ENCODE results near the gene IRF1.

Gene IRF1

GRCh38 chr5:132480546-132480892 lies 10.1 kb downstream of the IRF1 start:
- no peak for DNase-seq (ENCODE audit: insufficient read length, low spot score)

GRCh38 chr5:132480042-132480441 lies 10.5 kb downstream of the IRF1 start:
- no peak for TF ChIP-seq CTCF (IDR thresholded peaks at IDR 0.05; ENCODE audit: insufficient read depth, missing control alignments)
- no peak for FAIRE-seq
- DNase-seq (ENCODE audit: insufficient read length, low spot score), result no peak

More at GRCh38 chr5:132480546-132480892, 10.1 kb downstream of the IRF1 start:
- FAIRE-seq, result no peak
- TF ChIP-seq CTCF (IDR thresholded peaks at IDR 0.05; ENCODE audit: insufficient read depth, missing control alignments), result no peak

GRCh38 chr5:132479111-132479951 lies 11.2 kb downstream of the IRF1 start:
- DNase-seq (ENCODE audit: insufficient read length, low spot score) (no peak), FAIRE-seq (no peak)
- TF ChIP-seq CTCF (IDR thresholded peaks at IDR 0.05; ENCODE audit: insufficient read depth, missing control alignments), result no peak

DNA sequence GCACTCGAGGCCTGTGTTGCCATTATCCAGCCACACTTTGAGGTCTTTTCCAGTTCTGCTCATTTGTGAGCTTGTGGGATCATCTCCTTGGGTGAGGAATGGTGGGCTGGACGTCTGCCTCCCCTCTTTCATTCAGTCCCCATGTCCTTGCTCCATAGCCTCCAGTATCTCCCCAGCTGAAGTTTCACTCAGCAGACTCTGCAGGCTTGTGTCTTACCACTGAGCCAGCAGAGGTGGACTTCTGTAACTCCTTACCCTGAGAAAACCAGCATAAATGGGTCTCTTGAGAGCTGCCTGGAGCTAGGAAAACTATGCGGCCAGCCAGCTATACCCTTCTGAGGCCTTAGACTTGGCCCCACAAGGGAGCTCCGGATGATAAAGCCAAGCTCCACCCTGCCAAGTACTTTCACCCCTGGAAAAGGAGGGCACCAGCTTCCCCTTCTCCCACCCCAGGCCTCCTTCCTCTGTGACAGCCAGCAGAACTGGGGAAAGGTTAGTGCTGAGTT lies 12.2 kb downstream of the IRF1 start:
- TF ChIP-seq CTCF (IDR thresholded peaks at IDR 0.05; ENCODE audit: insufficient read depth, missing control alignments), result no peak
- no peak for FAIRE-seq
- DNase-seq (ENCODE audit: insufficient read length, low spot score), result no peak

DNA sequence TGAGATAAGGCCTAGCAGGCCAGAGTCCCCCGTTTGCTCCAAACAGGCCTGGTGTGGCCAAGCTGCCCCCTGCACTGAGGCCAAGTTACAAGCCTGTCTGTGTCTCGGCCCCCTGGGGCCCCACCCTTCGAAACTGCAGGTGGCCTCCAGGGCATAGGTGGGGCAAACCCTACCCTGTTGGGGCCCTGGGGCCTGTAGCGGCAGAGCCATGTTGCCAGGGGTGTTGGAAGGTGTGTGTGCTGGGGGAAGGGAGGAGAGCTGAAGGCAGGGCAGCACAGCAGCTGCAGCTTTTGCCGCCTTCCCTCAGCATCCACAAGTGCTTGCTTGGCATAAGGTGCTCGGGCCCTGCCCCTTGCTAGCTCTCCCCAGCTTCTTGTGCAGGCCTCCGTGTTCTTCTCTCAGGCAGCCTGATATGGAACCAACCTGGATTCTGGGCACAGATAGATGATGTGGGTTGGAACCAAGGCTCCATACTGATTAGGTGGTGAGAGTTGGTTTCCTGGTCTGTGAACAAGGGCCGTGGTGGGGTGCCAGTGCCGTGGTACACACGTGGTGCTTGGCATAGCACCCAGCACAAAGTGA lies 12.7 kb downstream of the IRF1 start:
- no peak for TF ChIP-seq CTCF (IDR thresholded peaks at IDR 0.05; ENCODE audit: insufficient read depth, missing control alignments)
- FAIRE-seq, result no peak
- no peak for DNase-seq (ENCODE audit: insufficient read length, low spot score)

GRCh38 chr5:132476876-132477781 lies 13.4 kb downstream of the IRF1 start:
- TF ChIP-seq CTCF (IDR thresholded peaks at IDR 0.05; ENCODE audit: insufficient read depth, missing control alignments), result no peak
- DNase-seq (ENCODE audit: insufficient read length, low spot score), result no peak
- no peak for FAIRE-seq

Measured in D721Med (cell line).